ENCODE data around the gene CERT1. TPM values are rescaled to one million over a fixed set of nuclear protein-coding genes. Genes with fewer than 3 reads are reported as not detected.

The CERT1 gene
- polyA plus RNA-seq, 2 donors = 13.4 to 13.5 TPM

DNA sequence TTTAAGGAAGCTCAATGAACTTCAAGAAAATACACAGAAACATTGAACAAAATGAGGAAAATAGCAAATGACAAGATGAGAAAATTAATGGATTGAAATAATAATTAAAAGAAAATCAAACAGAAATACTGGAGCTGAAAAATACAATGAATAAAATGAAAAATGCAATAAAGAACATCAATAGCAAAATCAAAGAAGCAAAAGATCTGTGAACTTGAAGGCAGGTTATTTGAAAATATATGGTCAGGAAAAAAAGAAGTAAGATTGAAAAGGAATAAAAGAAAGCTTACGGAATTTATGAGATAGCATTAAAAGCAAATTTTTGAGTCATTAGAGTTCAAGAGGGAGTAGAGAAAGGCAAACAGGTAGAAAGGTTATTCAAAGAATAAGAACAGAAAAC is 42.4 kb downstream of the CERT1 start:
- H3K4me1 ChIP-seq (ENCODE audit: control insufficient read depth in 2 of 2, insufficient read depth in 2 of 2, low read length in 1 of 2) = no peaks in the 10 kb centered on the region
- peaks cover 0 to 3% of the 10 kb centered on the region in 2 donors for H3K9me3 ChIP-seq (ENCODE audit: control insufficient read depth in 2 of 2, insufficient read depth in 1 of 2, low read depth in 1 of 2, low read length in 1 of 2)
- no peaks in the 10 kb centered on the region for H3K36me3 ChIP-seq (ENCODE audit: control insufficient read depth in 2 of 2, insufficient read depth in 2 of 2, low read length in 1 of 2)
- no peaks in the 10 kb centered on the region for H3K27me3 ChIP-seq (ENCODE audit: control insufficient read depth in 1 of 2, insufficient read depth in 2 of 2, low read length in 2 of 2)
- no peak overlapping the region for H3K27ac ChIP-seq (ENCODE audit: low read depth in 2 of 2, low read length in 1 of 2)
- H3K4me3 ChIP-seq (ENCODE audit: low read depth in 1 of 2, low read length in 2 of 2) = no peak overlapping the region
- 93 to 97% methylated on average over 1 of the region's 1 CpG for WGBS, 2 donors

DNA sequence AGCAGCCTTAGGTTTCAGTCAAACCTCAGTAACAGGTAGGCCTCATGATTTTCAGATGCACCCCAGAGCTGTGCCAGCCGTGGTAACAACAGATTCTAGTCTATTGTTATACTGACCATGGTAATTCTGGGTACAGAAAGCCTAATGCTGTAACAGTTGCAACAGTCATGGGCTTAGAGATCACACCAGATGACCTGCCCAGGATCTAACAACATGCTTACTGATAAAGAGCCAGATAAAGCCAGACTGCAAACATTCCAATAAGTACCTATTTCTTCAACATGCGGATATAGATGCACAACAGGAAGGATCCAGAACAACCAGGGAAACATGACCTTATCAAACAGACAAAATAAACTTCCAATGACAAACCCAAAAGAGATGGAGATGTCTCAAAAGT is 42.8 kb downstream of the CERT1 start:
- Histone ChIP-seq H3K27me3 (ENCODE audit: control insufficient read depth in 1 of 2, insufficient read depth in 2 of 2, low read length in 2 of 2) (no peaks in the 10 kb centered on the region), H3K27ac (ENCODE audit: low read depth in 2 of 2, low read length in 1 of 2) (no peak overlapping the region), H3K4me3 (ENCODE audit: low read depth in 1 of 2, low read length in 2 of 2) (peak overlapping the region in 1 of 2 donors; percentile 9), H3K9me3 (ENCODE audit: control insufficient read depth in 2 of 2, insufficient read depth in 1 of 2, low read depth in 1 of 2, low read length in 1 of 2) (peaks cover 0 to 3% of the 10 kb centered on the region in 2 donors), H3K4me1 (ENCODE audit: control insufficient read depth in 2 of 2, insufficient read depth in 2 of 2, low read length in 1 of 2) (no peaks in the 10 kb centered on the region), H3K36me3 (ENCODE audit: control insufficient read depth in 2 of 2, insufficient read depth in 2 of 2, low read length in 1 of 2) (no peaks in the 10 kb centered on the region)
- WGBS, 2 donors = 98% methylated on average over 2 of the region's 2 CpGs

DNA sequence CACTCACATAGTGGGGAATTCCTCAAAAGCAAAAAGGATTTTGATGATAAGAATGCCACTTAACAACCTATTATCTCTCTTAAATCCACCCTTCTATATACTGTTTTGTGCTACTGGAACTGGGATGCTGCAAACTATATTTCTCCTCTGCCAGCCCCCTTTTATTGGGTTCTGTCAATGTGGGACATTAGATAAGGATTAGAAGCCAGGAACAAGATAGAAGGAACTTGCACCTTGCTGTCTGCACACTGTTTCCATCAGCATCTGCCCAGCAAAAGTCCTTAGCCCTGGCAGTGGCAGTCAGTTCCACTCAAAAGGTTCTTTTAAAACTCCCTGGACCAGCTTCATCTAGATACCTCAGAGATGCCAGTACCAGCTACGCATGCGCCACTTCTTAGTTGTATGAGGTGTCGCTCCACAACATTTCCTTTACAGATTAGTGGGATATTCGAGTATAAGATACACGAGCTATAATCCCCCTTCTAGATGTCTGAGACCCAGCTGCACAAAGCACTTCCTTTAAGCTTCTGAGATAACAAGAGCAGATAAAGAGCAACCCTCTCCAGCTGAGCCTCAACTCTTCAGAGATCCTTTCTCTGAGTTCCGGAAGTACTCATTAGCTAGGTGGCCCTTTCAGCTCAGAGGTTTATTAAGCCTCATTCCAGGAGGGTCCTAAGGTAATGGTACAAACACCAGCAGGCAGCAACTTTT is 45.3 kb downstream of the CERT1 start:
- peaks cover 0 to 3% of the 10 kb centered on the region in 2 donors for H3K9me3 ChIP-seq (ENCODE audit: control insufficient read depth in 2 of 2, insufficient read depth in 1 of 2, low read depth in 1 of 2, low read length in 1 of 2)
- peaks cover 0 to under 1% of the 10 kb centered on the region in 2 donors for H3K4me1 ChIP-seq (ENCODE audit: control insufficient read depth in 2 of 2, insufficient read depth in 2 of 2, low read length in 1 of 2)
- peaks cover 0 to 3% of the 10 kb centered on the region in 2 donors for H3K36me3 ChIP-seq (ENCODE audit: control insufficient read depth in 2 of 2, insufficient read depth in 2 of 2, low read length in 1 of 2)
- no peak overlapping the region for H3K4me3 ChIP-seq (ENCODE audit: low read depth in 1 of 2, low read length in 2 of 2)
- WGBS, 2 donors = 80 to 90% methylated on average over 6 of the region's 6 CpGs
- no peaks in the 10 kb centered on the region for H3K27me3 ChIP-seq (ENCODE audit: control insufficient read depth in 1 of 2, insufficient read depth in 2 of 2, low read length in 2 of 2)
- H3K27ac ChIP-seq (ENCODE audit: low read depth in 2 of 2, low read length in 1 of 2) = no peak overlapping the region

DNA sequence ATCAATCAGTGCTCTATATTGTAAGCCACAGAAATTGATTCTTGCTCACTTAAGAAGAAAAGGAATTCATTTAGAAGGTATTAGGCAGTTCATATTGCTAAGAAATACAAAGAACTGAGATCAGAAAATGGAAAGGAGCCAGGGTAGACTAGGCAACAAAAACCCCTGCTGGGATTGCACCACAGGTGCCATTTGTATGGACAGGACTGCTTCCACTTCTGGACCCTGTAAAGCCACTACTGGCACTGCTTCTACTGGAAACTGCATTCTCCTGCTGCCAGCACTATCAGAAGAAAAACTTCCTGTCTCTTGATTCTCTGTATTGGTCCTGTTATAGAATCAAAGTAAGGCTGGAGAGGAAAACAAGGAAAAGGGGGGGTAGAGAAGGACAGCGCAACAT is 45.9 kb downstream of the CERT1 start:
- WGBS, 2 donors = 83 to 86% methylated on average over 1 of the region's 1 CpG
- H3K4me3 ChIP-seq (ENCODE audit: low read depth in 1 of 2, low read length in 2 of 2) = no peak overlapping the region
- peaks cover 0 to 3% of the 10 kb centered on the region in 2 donors for H3K4me1 ChIP-seq (ENCODE audit: control insufficient read depth in 2 of 2, insufficient read depth in 2 of 2, low read length in 1 of 2)
- H3K36me3 ChIP-seq (ENCODE audit: control insufficient read depth in 2 of 2, insufficient read depth in 2 of 2, low read length in 1 of 2) = peaks cover 0 to 3% of the 10 kb centered on the region in 2 donors
- no peaks in the 10 kb centered on the region for H3K27me3 ChIP-seq (ENCODE audit: control insufficient read depth in 1 of 2, insufficient read depth in 2 of 2, low read length in 2 of 2)
- H3K27ac ChIP-seq (ENCODE audit: low read depth in 2 of 2, low read length in 1 of 2) = no peak overlapping the region
- H3K9me3 ChIP-seq (ENCODE audit: control insufficient read depth in 2 of 2, insufficient read depth in 1 of 2, low read depth in 1 of 2, low read length in 1 of 2) = peaks cover 0 to 3% of the 10 kb centered on the region in 2 donors

- WGBS, 2 donors = 83 to 89% methylated on average over 2 of the region's 2 CpGs
- Histone ChIP-seq H3K4me1 (ENCODE audit: control insufficient read depth in 2 of 2, insufficient read depth in 2 of 2, low read length in 1 of 2) (peaks cover 0 to 3% of the 10 kb centered on the region in 2 donors), H3K36me3 (ENCODE audit: control insufficient read depth in 2 of 2, insufficient read depth in 2 of 2, low read length in 1 of 2) (peaks cover 0 to 3% of the 10 kb centered on the region in 2 donors), H3K9me3 (ENCODE audit: control insufficient read depth in 2 of 2, insufficient read depth in 1 of 2, low read depth in 1 of 2, low read length in 1 of 2) (peaks cover 0 to 3% of the 10 kb centered on the region in 2 donors), H3K27me3 (ENCODE audit: control insufficient read depth in 1 of 2, insufficient read depth in 2 of 2, low read length in 2 of 2) (no peaks in the 10 kb centered on the region), H3K27ac (ENCODE audit: low read depth in 2 of 2, low read length in 1 of 2) (peak overlapping the region in 1 of 2 donors; percentile 30), H3K4me3 (ENCODE audit: low read depth in 1 of 2, low read length in 2 of 2) (no peak overlapping the region)
These were observed 47.7 kb downstream of the CERT1 start for GRCh38 chr5:75463726-75464125.

DNA sequence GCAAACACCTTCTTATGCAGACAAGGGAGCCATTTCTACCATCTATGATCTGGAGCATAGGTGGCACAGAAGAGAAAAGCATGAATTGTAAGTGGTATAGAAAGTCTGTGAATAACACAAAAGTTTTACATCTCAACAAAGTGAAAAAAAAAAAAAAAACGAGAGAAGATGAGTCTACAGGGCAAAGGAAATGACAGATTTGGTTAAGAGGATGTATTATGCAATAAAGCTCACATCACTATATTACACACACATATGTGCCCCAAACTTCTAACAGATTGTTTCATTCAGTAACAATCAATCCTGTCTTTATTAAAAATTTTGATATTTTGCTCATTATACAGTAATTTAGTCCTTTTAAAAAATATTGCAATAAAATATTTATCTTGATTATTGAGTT is 49.8 kb downstream of the CERT1 start:
- Histone ChIP-seq H3K9me3 (ENCODE audit: control insufficient read depth in 2 of 2, insufficient read depth in 1 of 2, low read depth in 1 of 2, low read length in 1 of 2) (no peaks in the 10 kb centered on the region), H3K4me3 (ENCODE audit: low read depth in 1 of 2, low read length in 2 of 2) (no peak overlapping the region), H3K27ac (ENCODE audit: low read depth in 2 of 2, low read length in 1 of 2) (no peak overlapping the region), H3K36me3 (ENCODE audit: control insufficient read depth in 2 of 2, insufficient read depth in 2 of 2, low read length in 1 of 2) (peaks cover 0 to 3% of the 10 kb centered on the region in 2 donors), H3K4me1 (ENCODE audit: control insufficient read depth in 2 of 2, insufficient read depth in 2 of 2, low read length in 1 of 2) (peaks cover 0 to 3% of the 10 kb centered on the region in 2 donors), H3K27me3 (ENCODE audit: control insufficient read depth in 1 of 2, insufficient read depth in 2 of 2, low read length in 2 of 2) (no peaks in the 10 kb centered on the region)
- 30 to 32% methylated on average over 1 of the region's 1 CpG for WGBS, 2 donors

GRCh38 chr5:75460942-75461610 is 50.4 kb downstream of the CERT1 start:
- no peaks in the 10 kb centered on the region for H3K9me3 ChIP-seq (ENCODE audit: control insufficient read depth in 2 of 2, insufficient read depth in 1 of 2, low read depth in 1 of 2, low read length in 1 of 2)
- H3K4me1 ChIP-seq (ENCODE audit: control insufficient read depth in 2 of 2, insufficient read depth in 2 of 2, low read length in 1 of 2) = peaks cover 0 to 3% of the 10 kb centered on the region in 2 donors
- WGBS, 2 donors = 78% methylated on average over 8 of the region's 8 CpGs
- H3K36me3 ChIP-seq (ENCODE audit: control insufficient read depth in 2 of 2, insufficient read depth in 2 of 2, low read length in 1 of 2) = peaks cover 0 to 3% of the 10 kb centered on the region in 2 donors
- H3K27me3 ChIP-seq (ENCODE audit: control insufficient read depth in 1 of 2, insufficient read depth in 2 of 2, low read length in 2 of 2) = no peaks in the 10 kb centered on the region
- H3K27ac ChIP-seq (ENCODE audit: low read depth in 2 of 2, low read length in 1 of 2) = no peak overlapping the region
- H3K4me3 ChIP-seq (ENCODE audit: low read depth in 1 of 2, low read length in 2 of 2) = no peak overlapping the region

- Histone ChIP-seq H3K4me3 (ENCODE audit: low read depth in 1 of 2, low read length in 2 of 2) (no peak overlapping the region), H3K36me3 (ENCODE audit: control insufficient read depth in 2 of 2, insufficient read depth in 2 of 2, low read length in 1 of 2) (peaks cover 0 to 3% of the 10 kb centered on the region in 2 donors), H3K9me3 (ENCODE audit: control insufficient read depth in 2 of 2, insufficient read depth in 1 of 2, low read depth in 1 of 2, low read length in 1 of 2) (no peaks in the 10 kb centered on the region), H3K27ac (ENCODE audit: low read depth in 2 of 2, low read length in 1 of 2) (no peak overlapping the region), H3K27me3 (ENCODE audit: control insufficient read depth in 1 of 2, insufficient read depth in 2 of 2, low read length in 2 of 2) (no peaks in the 10 kb centered on the region), H3K4me1 (ENCODE audit: control insufficient read depth in 2 of 2, insufficient read depth in 2 of 2, low read length in 1 of 2) (peaks cover 0 to 3% of the 10 kb centered on the region in 2 donors)
- 64 to 75% methylated on average over 2 of the region's 2 CpGs for WGBS, 2 donors
These were observed 50.9 kb downstream of the CERT1 start for GRCh38 chr5:75460532-75460931.

- 53 to 62% methylated on average over 8 of the region's 8 CpGs for WGBS, 2 donors
- H3K4me1 ChIP-seq (ENCODE audit: control insufficient read depth in 2 of 2, insufficient read depth in 2 of 2, low read length in 1 of 2) = peaks cover 0 to 3% of the 10 kb centered on the region in 2 donors
These were observed 53.7 kb downstream of the CERT1 start for GRCh38 chr5:75457691-75458090.

More at GRCh38 chr5:75457691-75458090, 53.7 kb downstream of the CERT1 start:
- H3K27me3 ChIP-seq (ENCODE audit: control insufficient read depth in 1 of 2, insufficient read depth in 2 of 2, low read length in 2 of 2) = no peaks in the 10 kb centered on the region
- peaks cover 0 to 3% of the 10 kb centered on the region in 2 donors for H3K36me3 ChIP-seq (ENCODE audit: control insufficient read depth in 2 of 2, insufficient read depth in 2 of 2, low read length in 1 of 2)
- H3K9me3 ChIP-seq (ENCODE audit: control insufficient read depth in 2 of 2, insufficient read depth in 1 of 2, low read depth in 1 of 2, low read length in 1 of 2) = no peaks in the 10 kb centered on the region
- H3K4me3 ChIP-seq (ENCODE audit: low read depth in 1 of 2, low read length in 2 of 2) = no peak overlapping the region
- peak overlapping the region; percentile 47 to 83 for H3K27ac ChIP-seq (ENCODE audit: low read depth in 2 of 2, low read length in 1 of 2)

Data from esophagus (tissue), 2 donors.